Activated T-cell treated with anti-CD3 and anti-CD28 coated beads, Interleukin-2, amount 50 U/mL, for 4 hours (primary cell): ENCODE measurements around the gene C1R. TPM values are rescaled to one million over a fixed set of nuclear protein-coding genes. Genes with fewer than 3 reads are reported as not detected.

Source experiments
- ATAC-seq, 2 donors: fragments of 200-7000 bp; cut with Tn5 transposase; one replicate each; pipeline ENCODE4 v1.10.0; 2021
- DNase-seq: peaks from one replicate; pipeline ENCODE4 v3.0.0-alpha.2; 2020
- H3K27me3 Mint-ChIP-seq: one replicate; pipeline ENCODE4 v1.8.0; 2021; ENCODE audit warnings: low read depth, mixed read lengths
- H3K36me3 Mint-ChIP-seq: one replicate; pipeline ENCODE4 v1.8.0; 2022; ENCODE audit warnings: mixed read lengths; ENCODE audit not compliant: insufficient read depth
- H3K4me1 Mint-ChIP-seq: one replicate; pipeline ENCODE4 v1.8.0; 2021; ENCODE audit warnings: low read depth, mixed read lengths
- H3K4me3 Mint-ChIP-seq: one replicate; pipeline ENCODE4 v1.8.0; 2021; ENCODE audit warnings: mild to moderate bottlenecking, moderate library complexity, mixed read lengths
- H3K9me3 Mint-ChIP-seq: one replicate; pipeline ENCODE4 v1.8.0; 2021; ENCODE audit warnings: mixed read lengths
- total RNA-seq, 3 donors: library from RNA; stranded (reverse); gene quantifications; one replicate each; pipeline ENCODE4 v1.2.1, GENCODE V29; 2021

The C1R gene
- total RNA-seq, 3 donors from 2014 or later: 0.98 to 2.3 (median 1.7) TPM

GRCh38 chr12:7127916-7128626 lies 35.8 kb upstream of the C1R start:
- H3K36me3 Mint-ChIP-seq: no peaks in the 10 kb centered on the region
- no peak for DNase-seq
- no peaks in the 10 kb centered on the region for H3K9me3 Mint-ChIP-seq
- peak overlapping the region; percentile 91 for H3K4me3 Mint-ChIP-seq
- peaks cover 30% of the 10 kb centered on the region for H3K4me1 Mint-ChIP-seq
- no peak for ATAC-seq
- H3K27me3 Mint-ChIP-seq: no peaks in the 10 kb centered on the region

GRCh38 chr12:7125632-7126227 lies 33.5 kb upstream of the C1R start:
- Mint-ChIP-seq H3K4me3 (no peak overlapping the region), H3K9me3 (no peaks in the 10 kb centered on the region), H3K36me3 (no peaks in the 10 kb centered on the region), H3K4me1 (peaks cover 9% of the 10 kb centered on the region), H3K27me3 (no peaks in the 10 kb centered on the region)
- ATAC-seq: no peak
- no peak for DNase-seq

- H3K27me3 Mint-ChIP-seq: no peaks in the 10 kb centered on the region
- no peak for DNase-seq
- H3K9me3 Mint-ChIP-seq: no peaks in the 10 kb centered on the region
- H3K36me3 Mint-ChIP-seq: no peaks in the 10 kb centered on the region
- H3K4me1 Mint-ChIP-seq: peaks cover 5% of the 10 kb centered on the region
- ATAC-seq: no peak
- no peak overlapping the region for H3K4me3 Mint-ChIP-seq
Measured at GRCh38 chr12:7123806-7124522, 31.7 kb upstream of the C1R start.

- DNase-seq (no peak), ATAC-seq (no peak)
- Mint-ChIP-seq H3K4me3 (no peak overlapping the region), H3K36me3 (no peaks in the 10 kb centered on the region), H3K27me3 (no peaks in the 10 kb centered on the region), H3K9me3 (no peaks in the 10 kb centered on the region), H3K4me1 (no peaks in the 10 kb centered on the region)
Measured at GRCh38 chr12:7122811-7123769, 30.8 kb upstream of the C1R start.

GRCh38 chr12:7121324-7121723 lies 29.1 kb upstream of the C1R start:
- no peaks in the 10 kb centered on the region for H3K4me1 Mint-ChIP-seq
- ATAC-seq (no peak), DNase-seq (no peak)
- H3K27me3 Mint-ChIP-seq: no peaks in the 10 kb centered on the region
- no peaks in the 10 kb centered on the region for H3K9me3 Mint-ChIP-seq
- peaks cover 2% of the 10 kb centered on the region for H3K36me3 Mint-ChIP-seq
- no peak overlapping the region for H3K4me3 Mint-ChIP-seq

GRCh38 chr12:7120166-7120565 lies 27.9 kb upstream of the C1R start:
- Mint-ChIP-seq H3K36me3 (peaks cover 8% of the 10 kb centered on the region), H3K9me3 (no peaks in the 10 kb centered on the region), H3K27me3 (no peaks in the 10 kb centered on the region), H3K4me1 (no peaks in the 10 kb centered on the region), H3K4me3 (no peak overlapping the region)
- no peak for DNase-seq
- ATAC-seq: no peak

GRCh38 chr12:7118881-7119280 lies 26.6 kb upstream of the C1R start:
- Mint-ChIP-seq H3K4me1 (no peaks in the 10 kb centered on the region), H3K4me3 (peak overlapping the region; percentile 8), H3K27me3 (no peaks in the 10 kb centered on the region), H3K36me3 (peaks cover 8% of the 10 kb centered on the region), H3K9me3 (no peaks in the 10 kb centered on the region)
- ATAC-seq: no peak
- DNase-seq: no peak

GRCh38 chr12:7117670-7118069 lies 25.4 kb upstream of the C1R start:
- no peak overlapping the region for H3K4me3 Mint-ChIP-seq
- peaks cover 5% of the 10 kb centered on the region for H3K4me1 Mint-ChIP-seq
- H3K9me3 Mint-ChIP-seq: no peaks in the 10 kb centered on the region

GRCh38 chr12:7116916-7117315 lies 24.7 kb upstream of the C1R start:
- no peak overlapping the region for H3K4me3 Mint-ChIP-seq
- H3K4me1 Mint-ChIP-seq: peaks cover 5% of the 10 kb centered on the region
- H3K27me3 Mint-ChIP-seq: no peaks in the 10 kb centered on the region
- no peaks in the 10 kb centered on the region for H3K9me3 Mint-ChIP-seq
- DNase-seq (no peak), ATAC-seq (no peak)
- peaks cover 8% of the 10 kb centered on the region for H3K36me3 Mint-ChIP-seq

More at GRCh38 chr12:7117670-7118069, 25.4 kb upstream of the C1R start:
- Mint-ChIP-seq H3K27me3 (no peaks in the 10 kb centered on the region), H3K36me3 (peaks cover 8% of the 10 kb centered on the region)
- DNase-seq: no peak
- no peak for ATAC-seq

GRCh38 chr12:7116196-7116595 lies 24.0 kb upstream of the C1R start:
- DNase-seq: no peak
- no peaks in the 10 kb centered on the region for H3K27me3 Mint-ChIP-seq
- ATAC-seq: no peak
- H3K9me3 Mint-ChIP-seq: no peaks in the 10 kb centered on the region
- H3K36me3 Mint-ChIP-seq: peaks cover 8% of the 10 kb centered on the region
- no peak overlapping the region for H3K4me3 Mint-ChIP-seq
- peaks cover 5% of the 10 kb centered on the region for H3K4me1 Mint-ChIP-seq

GRCh38 chr12:7114851-7115250 lies 22.6 kb upstream of the C1R start:
- no peaks in the 10 kb centered on the region for H3K27me3 Mint-ChIP-seq
- no peaks in the 10 kb centered on the region for H3K9me3 Mint-ChIP-seq
- ATAC-seq: no peak
- no peak for DNase-seq
- H3K4me1 Mint-ChIP-seq: peaks cover 5% of the 10 kb centered on the region
- H3K4me3 Mint-ChIP-seq: no peak overlapping the region
- H3K36me3 Mint-ChIP-seq: peaks cover 8% of the 10 kb centered on the region

GRCh38 chr12:7114008-7114407 lies 21.8 kb upstream of the C1R start:
- Mint-ChIP-seq H3K27me3 (no peaks in the 10 kb centered on the region), H3K4me3 (no peak overlapping the region), H3K36me3 (peaks cover 8% of the 10 kb centered on the region), H3K9me3 (no peaks in the 10 kb centered on the region), H3K4me1 (peaks cover 11% of the 10 kb centered on the region)
- no peak for DNase-seq
- no peak for ATAC-seq

- peaks cover 11% of the 10 kb centered on the region for H3K4me1 Mint-ChIP-seq
- no peaks in the 10 kb centered on the region for H3K9me3 Mint-ChIP-seq
- H3K4me3 Mint-ChIP-seq: no peak overlapping the region
- no peaks in the 10 kb centered on the region for H3K27me3 Mint-ChIP-seq
- DNase-seq: peak; percentile 20
- peaks cover 8% of the 10 kb centered on the region for H3K36me3 Mint-ChIP-seq
- no peak for ATAC-seq
Measured at GRCh38 chr12:7113389-7113871, 21.2 kb upstream of the C1R start.

- Mint-ChIP-seq H3K27me3 (no peaks in the 10 kb centered on the region), H3K9me3 (no peaks in the 10 kb centered on the region)
- no peak for DNase-seq
Measured at GRCh38 chr12:7112041-7112440, 19.8 kb upstream of the C1R start.

More at GRCh38 chr12:7112041-7112440, 19.8 kb upstream of the C1R start:
- ATAC-seq: no peak
- Mint-ChIP-seq H3K4me3 (no peak overlapping the region), H3K36me3 (peaks cover 8% of the 10 kb centered on the region), H3K4me1 (peaks cover 17% of the 10 kb centered on the region)
